HG02885 (cell line): ENCODE results near the gene SLC23A2.
"Not testable (repeated sequence)": the region's sequence is repeated elsewhere in the genome, so short reads cannot be mapped to it uniquely, and the experiment has no call there.

Experiments used
- ATAC-seq: cut with Tn5 transposase; IDR thresholded peaks from one replicate; pipeline ENCODE4 v1.9.1; 2021; ENCODE audit warnings: mild to moderate bottlenecking; ENCODE audit not compliant: unreplicated experiment, poor library complexity

The SLC23A2 gene

DNA sequence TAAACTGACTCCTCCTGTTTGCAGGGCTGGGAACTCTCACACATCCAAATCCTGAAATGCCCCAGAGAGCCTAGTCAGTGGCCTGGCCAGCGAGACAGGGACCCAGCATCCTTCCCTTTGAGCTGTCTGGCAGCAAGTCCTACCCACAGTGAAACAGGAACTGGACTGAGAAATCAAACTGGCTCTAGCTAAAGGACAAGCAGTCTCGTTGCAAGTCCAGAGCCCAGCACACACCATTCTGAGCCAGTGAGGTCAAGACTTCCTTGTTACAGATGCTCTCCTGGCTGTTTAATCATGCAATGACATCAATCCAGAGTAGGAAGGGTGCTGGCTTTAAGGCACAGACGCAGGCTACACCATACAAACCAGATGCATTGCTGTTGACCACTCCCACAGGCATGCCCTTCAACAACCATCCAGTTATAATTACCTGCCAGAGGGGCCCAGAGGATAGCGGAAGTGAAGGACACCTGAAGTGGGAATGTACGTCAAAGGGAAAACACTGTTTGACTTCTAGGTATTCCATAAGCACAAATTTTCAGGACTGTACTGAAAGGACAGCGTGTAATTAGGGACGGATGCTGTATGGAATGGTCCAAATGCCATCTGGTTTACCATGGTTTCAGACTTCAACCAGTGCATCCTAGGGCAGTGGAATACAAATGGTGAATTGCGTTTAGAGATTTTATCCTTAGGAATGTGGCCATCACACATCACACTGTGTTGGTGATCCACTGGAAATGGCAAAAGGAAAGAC is 114.4 kb downstream of the SLC23A2 start:
- ATAC-seq, result no peak

DNA sequence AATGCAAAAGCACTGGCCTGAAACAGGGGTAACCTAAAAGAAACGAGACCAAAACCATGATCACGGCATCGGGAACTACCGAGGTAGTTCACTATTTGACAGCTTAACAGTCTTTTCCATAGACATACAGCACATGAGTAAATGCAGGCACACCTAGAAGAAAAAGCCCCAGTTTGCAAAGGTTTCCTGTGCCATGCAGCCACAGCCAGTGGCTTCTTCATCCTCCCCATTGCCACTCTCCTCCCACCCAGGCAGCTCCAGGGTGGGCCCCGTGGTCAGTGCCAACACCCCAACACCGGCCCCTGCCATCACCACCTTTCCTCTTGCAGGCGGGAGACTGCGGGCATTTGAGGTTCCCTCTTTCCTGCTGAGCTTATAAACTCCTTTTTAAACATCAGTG is 115.4 kb downstream of the SLC23A2 start:
- no peak for ATAC-seq

DNA sequence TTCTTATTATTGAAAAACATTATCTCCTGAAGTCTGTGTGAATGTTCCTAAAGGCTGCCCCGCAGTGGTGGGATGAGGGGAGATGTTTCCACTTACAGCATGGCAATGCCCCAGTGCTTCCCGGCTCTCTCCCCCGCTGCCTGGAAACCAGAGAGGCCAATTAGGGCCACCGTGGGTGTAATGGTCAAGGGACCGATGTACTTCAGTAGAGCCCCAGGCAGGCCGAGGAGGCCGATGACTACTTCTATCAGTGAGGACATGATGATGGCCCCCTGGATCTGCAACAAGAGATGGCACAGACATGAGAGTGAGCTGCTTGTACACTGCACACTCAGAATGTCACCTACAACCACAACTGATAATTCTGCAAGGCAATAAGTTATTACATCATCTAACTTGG is 117.8 kb downstream of the SLC23A2 start:
- no peak for ATAC-seq

DNA sequence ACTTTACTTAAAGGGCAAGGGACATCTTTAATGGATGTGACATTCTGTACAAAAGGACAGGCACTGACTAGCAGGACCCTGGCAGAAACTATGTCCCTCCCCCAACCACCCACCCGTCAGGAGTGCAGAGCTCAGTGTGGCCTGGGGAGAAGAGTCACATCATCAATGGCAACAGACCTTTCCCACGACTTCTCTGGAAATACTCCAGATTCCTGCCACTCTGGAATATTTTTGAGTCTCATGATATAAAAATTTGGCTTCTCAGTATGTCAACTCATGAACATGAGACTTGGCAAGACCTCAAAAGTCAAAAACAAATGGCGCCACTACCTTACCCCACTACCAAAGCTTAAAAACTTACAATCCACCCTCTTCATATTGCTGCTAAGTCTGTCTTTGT is 118.3 kb downstream of the SLC23A2 start:
- no peak for ATAC-seq

DNA sequence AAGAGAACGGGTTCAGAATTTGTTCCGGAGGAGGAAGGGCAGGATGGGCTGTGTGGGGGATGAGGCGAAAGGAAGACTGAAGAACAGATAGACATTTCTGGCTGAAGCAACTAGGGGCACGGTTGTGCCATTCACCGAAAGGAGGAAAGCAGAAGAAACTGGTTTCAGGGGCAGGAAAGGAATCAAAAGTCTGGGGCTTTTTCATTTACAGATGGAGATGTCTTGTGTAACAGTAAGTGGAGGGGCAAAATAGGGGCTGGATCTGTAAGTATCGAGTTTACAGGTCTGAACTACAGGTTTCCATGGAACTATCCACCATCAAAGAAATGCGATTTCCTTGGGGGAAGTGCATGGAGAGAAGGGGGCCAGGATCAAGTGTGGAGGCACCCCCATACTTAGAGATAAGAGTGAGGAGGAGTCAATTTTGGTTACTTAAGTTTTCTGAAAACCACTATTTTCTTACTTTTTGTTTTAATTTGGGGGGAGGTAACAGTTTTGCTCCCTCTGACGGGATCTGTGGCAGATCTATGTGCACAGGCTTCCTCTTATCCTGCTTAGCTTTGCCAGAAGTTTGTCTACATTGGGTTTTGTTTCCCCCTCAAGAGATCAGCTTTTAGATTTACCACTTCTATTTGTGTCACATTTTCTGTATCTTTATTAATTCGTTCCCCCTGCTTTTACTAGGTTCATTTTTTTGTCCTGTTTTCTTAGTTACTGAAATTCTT is 120.1 kb downstream of the SLC23A2 start:
- ATAC-seq, result no peak

DNA sequence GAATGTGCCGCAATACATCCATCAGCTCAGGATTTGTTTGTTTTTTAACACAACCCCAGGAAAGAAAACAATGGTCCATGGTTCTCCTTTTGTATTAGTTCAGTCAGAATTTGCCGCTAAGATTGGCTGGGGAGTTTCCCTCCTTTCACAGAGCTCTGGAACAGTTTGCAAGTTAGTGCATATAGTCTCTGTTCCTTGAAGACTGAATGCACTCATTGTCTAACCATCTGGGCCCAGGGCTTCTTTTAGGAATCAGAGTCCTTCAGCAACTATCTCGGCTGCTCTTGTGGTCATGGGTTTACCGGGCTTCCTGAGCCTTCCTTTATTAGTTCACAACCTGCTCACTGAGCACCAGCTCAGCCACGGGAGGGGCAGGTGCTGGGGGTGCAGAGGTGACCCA is 121.3 kb downstream of the SLC23A2 start:
- no peak for ATAC-seq

DNA sequence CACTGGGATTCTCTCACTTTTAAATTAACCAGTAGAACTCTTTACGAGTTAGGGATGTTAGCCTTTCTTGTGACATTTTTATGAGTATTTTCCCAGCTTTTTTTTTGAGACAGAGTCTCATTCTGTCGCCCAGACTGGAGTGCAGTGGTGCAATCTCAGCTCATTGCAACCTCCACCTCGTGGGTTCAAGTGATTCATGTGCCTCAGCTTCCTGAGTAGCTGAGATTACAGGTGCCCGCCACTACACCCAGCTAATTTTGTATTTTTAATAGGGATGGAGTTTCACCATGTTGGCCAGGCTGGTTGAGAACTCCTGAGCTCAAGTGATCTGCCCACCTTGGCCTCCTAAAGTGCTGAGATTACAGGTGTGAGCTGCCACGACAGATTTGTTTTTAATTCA is 123.2 kb downstream of the SLC23A2 start:
- ATAC-seq, result not testable (repeated sequence)

DNA sequence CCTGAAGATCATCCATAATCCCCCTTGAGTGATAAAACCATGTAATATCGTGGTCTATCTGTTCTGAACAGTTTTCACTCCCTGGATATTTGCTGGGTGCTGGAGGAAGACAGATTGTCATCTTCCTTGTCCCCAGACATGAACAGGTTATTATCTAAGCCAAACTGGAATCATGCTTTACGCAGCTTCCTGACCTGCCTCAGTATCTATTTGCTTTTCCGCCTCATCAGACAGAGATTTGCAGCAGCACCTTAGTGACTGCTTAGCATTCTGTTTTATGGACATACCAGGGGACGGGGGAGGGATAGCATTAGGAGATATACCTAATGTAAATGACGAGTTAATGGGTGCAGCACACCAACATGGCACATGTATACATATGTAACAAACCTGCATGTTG is 124.6 kb downstream of the SLC23A2 start:
- no peak for ATAC-seq

DNA sequence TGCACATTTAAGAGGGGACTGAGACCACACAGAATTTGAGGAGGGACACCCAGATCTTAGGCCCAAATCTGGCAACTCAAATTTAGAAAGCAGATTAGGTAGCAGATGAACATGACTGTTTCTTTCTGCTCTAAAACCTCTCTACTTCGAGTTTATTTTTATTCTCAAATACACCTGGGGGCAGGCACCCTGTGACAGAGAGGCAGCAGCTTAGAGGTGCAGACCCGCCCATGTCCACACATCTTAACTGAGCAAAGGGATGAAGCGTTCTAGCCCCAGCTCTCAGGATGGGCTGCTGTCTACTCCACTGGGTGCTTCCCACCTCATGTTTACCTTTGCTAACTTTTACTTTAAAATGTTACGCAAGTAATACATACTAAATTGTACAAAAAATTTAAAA is 125.0 kb downstream of the SLC23A2 start:
- ATAC-seq, result no peak

DNA sequence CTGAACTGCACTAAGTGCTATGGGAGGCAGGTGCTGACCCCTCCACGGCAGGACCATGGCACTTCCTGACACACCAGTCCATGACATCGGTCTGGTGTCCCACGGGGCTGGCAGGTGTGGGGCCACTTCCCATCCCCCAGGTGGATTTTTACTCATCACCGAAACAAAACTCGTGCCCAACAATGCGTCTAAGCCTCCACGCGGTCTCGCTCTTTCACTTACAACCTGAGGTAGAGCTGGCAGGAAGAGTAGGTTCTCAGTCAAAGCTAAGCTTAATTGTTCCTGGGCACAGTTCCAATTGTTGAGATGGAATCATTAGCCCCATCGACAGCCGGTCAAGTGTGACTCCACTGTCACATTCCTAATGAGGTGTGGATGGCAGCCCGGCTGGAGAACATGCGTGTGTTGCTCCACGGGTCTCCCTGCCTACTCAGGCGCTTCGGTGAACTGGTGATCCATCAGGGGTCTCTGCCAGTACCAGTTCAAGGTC is 125.7 kb downstream of the SLC23A2 start:
- ATAC-seq, result no peak

DNA sequence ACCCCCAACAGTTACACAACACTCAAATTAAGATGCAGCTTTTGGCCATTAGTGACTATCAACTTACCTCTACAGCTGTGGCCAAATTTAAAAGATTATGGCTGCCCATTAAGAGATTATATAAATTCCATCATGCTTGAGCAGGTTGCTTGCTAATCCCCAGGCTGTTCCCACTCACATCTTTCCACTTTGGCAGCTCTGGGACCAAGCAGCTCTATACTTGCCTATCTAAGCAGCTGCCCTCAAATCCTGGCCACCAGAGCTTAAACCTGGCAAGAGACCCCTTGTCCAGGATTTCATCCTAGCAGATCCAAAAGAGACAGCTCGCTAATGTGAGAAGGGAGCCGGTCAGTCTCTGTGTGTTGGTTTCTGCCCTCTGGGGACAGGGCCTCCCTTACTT is 127.9 kb downstream of the SLC23A2 start:
- ATAC-seq, result no peak

DNA sequence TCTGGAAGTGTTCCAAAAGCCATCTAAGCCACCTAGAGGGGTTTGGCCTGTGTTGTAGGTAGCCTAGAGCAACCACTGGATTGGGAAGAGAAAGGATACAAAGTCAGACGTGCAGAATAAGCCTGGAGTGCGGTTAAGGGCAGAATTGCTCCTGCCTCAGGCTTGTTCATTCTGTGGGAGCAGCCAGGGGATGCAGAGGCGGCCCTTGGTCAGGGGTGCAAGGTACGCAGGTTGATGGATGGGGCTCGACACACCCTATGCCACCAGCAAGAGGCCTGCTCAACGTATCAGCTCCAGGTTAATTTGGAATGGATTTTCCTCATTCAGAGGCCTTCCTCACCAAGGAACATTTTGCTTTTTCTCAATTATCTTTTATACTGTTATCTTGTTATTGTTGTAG is 129.8 kb downstream of the SLC23A2 start:
- no peak for ATAC-seq

DNA sequence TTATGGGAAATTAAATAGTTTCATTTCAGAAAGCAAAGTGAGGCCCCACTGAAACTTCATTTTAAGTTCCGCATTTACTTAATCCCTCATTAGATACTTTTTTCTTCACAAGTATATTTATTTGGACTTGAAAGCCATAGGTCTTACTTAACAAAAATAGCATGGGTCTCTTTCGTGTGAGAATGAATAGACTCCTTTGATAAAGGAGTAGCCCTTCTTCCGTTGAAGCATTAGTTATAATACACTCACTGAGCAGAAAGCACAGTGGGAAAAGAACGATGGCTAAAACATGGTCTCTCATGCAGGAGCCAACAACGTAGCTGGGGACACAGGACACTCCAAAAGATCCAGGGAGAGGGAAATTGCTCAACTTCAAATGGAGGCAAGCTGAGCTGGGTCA is 130.4 kb downstream of the SLC23A2 start:
- ATAC-seq, result no peak

DNA sequence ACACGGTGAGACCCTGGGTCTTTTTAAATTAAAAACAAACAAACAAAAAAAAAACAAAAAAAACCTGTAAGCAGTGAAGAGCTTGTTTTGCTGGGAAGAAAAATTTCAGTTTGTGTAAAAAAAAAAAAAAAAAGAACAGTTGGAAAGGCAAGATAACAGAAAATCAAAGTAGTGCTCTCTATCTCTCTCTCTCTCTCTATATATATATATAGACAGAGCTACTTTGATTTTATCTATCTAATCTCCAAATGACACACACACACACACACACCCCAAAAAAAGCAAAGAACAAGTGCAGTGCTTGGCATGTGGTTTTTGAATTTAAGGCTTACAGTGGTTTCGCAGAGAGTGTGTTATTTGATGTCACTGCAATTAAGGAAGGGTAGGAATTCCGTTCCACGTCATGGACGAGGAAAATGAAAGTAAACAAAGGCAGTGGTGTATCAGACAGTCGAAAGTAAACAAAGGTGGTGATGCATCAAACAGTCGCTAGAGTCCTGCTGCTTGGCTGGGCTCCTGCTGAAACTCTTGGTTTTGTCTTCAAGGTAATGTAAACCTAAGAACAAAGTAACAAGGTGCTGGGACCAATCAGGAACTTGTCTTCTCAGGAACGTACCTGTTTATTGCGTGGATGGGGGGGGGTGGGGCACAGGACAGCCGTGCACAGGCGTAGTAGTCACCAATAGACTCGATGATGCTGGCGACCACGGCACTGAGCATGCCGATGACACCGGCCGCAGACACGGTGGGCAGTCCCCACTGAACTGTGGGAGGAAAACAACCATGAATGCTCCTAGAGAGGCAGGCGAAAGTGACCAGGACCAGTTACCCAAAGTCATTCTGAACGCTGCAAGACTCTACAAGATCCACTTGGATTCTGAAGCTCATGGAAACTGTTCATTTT is 131.8 kb downstream of the SLC23A2 start:
- ATAC-seq, result no peak

DNA sequence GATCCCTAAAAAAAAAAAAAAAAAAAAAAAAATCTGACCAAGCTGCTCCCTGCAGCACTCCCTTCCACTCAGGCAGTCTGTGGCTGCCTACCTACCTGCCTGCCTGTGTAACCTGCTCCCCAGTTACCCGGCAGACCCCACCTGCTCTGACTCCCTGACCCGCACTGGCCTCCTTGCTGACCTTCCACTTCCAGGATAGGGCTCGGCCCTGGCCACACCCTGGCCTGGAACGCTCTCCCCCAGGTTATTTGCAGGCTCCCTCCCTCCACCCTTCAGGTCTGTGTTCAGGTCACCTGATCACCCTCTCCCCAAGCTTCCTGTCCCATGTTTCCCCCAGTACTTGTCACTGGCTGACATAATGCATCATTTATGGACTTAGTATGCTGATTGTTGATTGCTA is 134.3 kb downstream of the SLC23A2 start:
- ATAC-seq, result no peak

DNA sequence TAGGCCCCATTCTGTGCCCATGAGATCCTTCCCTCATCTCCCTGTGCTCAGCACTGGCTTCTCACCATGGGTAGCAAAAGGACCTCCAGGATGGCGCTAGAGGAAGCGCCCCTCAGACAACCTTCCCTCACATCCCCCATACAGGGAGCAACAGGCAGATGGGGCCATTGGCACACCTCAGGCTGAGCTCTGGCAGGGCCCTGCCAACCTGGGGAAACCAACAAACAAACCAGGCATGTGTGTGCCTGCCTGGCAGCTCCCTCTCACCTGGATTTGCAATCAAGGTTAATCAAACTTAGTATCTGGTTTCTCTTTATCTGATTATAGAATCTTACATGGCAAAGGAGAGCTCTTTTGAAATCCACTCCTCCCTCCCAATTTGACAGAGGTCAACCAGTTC is 134.9 kb downstream of the SLC23A2 start:
- ATAC-seq, result no peak

DNA sequence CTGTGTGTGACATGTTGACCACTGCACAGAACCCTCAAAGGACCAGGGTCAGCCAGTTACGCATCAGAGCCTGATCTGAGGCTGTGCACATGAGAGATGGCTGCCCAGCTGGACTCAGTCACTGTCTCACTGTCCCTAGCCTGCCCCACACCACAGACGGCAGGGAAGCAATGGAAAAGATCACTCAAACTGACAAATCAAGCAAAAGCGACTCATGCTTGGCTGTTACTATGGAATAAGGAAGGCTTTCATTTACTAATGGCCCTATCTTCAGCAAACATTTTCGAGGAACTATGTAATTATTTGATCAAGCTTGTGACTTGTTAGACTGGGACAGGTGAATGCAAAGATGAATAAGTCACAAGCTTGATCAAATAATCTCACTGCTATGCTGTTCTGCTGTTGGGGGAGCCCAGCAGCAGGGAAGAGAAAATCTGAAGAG is 137.0 kb downstream of the SLC23A2 start:
- no peak for ATAC-seq

DNA sequence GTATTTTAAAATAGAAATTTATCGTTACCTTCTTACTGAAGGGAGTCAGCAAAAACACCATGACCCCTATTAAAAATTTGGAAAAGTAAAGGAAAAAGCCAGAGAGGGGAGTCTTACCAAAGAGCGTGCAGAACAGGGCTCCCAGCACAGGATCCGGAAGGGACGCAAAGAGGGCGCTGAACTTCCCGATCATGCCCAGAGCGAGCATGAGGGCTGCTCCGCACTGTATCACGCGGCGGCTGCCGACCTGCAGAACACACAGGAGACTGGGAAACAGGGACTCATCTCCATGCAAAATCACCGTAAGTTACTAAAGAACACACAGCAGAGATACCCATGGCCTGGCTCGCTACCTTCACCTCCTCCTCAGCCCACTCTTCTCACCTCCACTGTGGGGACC is 138.6 kb downstream of the SLC23A2 start:
- no peak for ATAC-seq

DNA sequence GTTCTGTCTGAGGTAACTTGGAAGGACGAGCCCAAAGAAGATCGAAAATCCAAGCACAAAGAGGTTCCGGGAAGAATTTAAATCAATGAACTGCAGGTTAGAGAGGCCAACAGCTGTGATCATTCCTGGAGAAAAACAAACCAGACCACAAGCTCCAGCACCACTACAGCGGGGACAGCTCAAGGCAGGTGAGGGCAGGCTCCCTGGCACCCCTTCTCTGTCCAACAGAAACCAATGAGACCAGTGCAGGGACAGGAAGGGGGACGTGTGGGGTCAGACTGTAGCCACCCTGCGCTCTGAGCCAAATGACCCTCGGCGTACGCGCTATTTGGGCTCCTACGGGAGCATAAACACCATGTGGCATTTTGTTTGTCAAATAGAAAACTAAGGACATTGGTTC is 139.3 kb downstream of the SLC23A2 start:
- ATAC-seq, result no peak

DNA sequence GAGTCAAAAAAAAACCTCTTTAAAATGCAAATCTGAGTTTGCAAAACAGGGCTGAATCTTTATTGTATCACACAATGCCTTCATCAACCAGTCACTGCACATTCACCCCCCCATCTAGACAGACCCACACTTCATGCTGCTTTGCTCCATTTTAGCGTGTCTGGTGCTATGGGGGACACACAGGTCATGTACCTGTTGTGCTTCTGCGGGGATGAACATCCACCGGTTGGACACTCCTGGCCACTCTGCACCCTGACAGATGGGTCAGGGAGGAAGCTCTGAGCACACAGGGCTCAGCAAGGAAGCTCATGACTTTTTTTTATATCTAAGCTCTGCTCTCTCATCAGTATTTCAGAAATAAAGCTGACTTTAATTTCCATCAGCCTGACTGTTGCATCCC is 143.3 kb downstream of the SLC23A2 start:
- ATAC-seq, result no peak
